Liver (tissue), 9 donors: Measurements from ENCODE around the gene FARS2. TPM values are rescaled to one million over a fixed set of nuclear protein-coding genes. Genes with fewer than 3 reads are reported as not detected.

Experiments used
- DNase-seq: peaks from one replicate; pipeline ENCODE4 v3.0.0-alpha.2; 2017; ENCODE audit warnings: low spot score
- H3K27ac ChIP-seq, 2 donors: one replicate each; pipeline ENCODE4 v1.7.0; 2013; ENCODE audit warnings: inconsistent platforms in 2 of 2, low read length in 2 of 2, control low read depth in 1 of 2, low read depth in 1 of 2, mild to moderate bottlenecking in 1 of 2
- H3K27me3 ChIP-seq, 4 donors: one replicate each; pipeline versions ENCODE4 v1.6.1 to v1.7.0; 2013; ENCODE audit warnings: low read length in 3 of 4, inconsistent platforms in 1 of 4, mild to moderate bottlenecking in 1 of 4, moderate library complexity in 1 of 4; ENCODE audit not compliant: control insufficient read depth in 4 of 4, insufficient read depth in 4 of 4
- H3K36me3 ChIP-seq, 4 donors: one replicate each; pipeline versions ENCODE4 v1.6.1 to v1.7.0; 2013; ENCODE audit warnings: low read length in 3 of 4, mild to moderate bottlenecking in 3 of 4, low read depth in 1 of 4, moderate library complexity in 1 of 4; ENCODE audit not compliant: control insufficient read depth in 4 of 4, insufficient read depth in 3 of 4
- H3K4me1 ChIP-seq, 4 donors: one replicate each; pipeline versions ENCODE4 v1.6.1 to v1.7.0; 2013; ENCODE audit warnings: low read length in 3 of 4, mild to moderate bottlenecking in 3 of 4, moderate library complexity in 1 of 4; ENCODE audit not compliant: control insufficient read depth in 4 of 4, insufficient read depth in 4 of 4
- H3K4me3 ChIP-seq, 3 donors: one replicate each; pipeline versions ENCODE4 v1.6.1 to v1.7.0; 2013; ENCODE audit warnings: low read length in 3 of 3, control low read depth in 1 of 3, low read depth in 1 of 3, mild to moderate bottlenecking in 1 of 3
- H3K9ac ChIP-seq, 2 donors: one replicate each; pipeline ENCODE4 v1.7.0; 2013; ENCODE audit warnings: low read length in 2 of 2, mild to moderate bottlenecking in 2 of 2, moderate library complexity in 2 of 2, control low read depth in 1 of 2, low read depth in 1 of 2
- H3K9me3 ChIP-seq, 4 donors: one replicate each; pipeline versions ENCODE4 v1.6.1 to v1.7.0; 2013; ENCODE audit warnings: low read length in 3 of 4; ENCODE audit not compliant: control insufficient read depth in 4 of 4
- CTCF ChIP-seq: fragments of 150-350 bp; IDR thresholded peaks from 2 replicates; pipeline ENCODE4 v1.5.1; 2017; ENCODE audit warnings: improper control_type of control experiment, low read depth, low read length; ENCODE audit not compliant: missing input control
- EGR1 ChIP-seq, 2 donors: IDR thresholded peaks; 2 replicates each; pipeline ENCODE4 v1.6.1; 2016 to 2018; ENCODE audit warnings: antibody characterized with exemption in 2 of 2, low read depth in 2 of 2
- FOXA1 ChIP-seq: IDR thresholded peaks from 2 replicates; pipeline ENCODE4 v1.6.1; 2016; ENCODE audit warnings: antibody characterized with exemption
- FOXA2 ChIP-seq: IDR thresholded peaks from 2 replicates; pipeline ENCODE4 v1.6.1; 2016; ENCODE audit warnings: antibody characterized with exemption
- GABPA ChIP-seq, 2 donors: IDR thresholded peaks in 1 of 2; conservative IDR thresholded peaks in 1 of 2; 2 replicates each; pipeline ENCODE4 v1.6.1; 2016; ENCODE audit warnings: antibody characterized with exemption in 2 of 2, mild to moderate bottlenecking in 1 of 2, moderate library complexity in 1 of 2
- HNF4A ChIP-seq, 2 donors: conservative IDR thresholded peaks; 2 replicates each; pipeline ENCODE4 v1.6.1; 2016; ENCODE audit warnings: antibody characterized with exemption in 2 of 2, mild to moderate bottlenecking in 2 of 2
- HNF4G ChIP-seq: IDR thresholded peaks from 2 replicates; pipeline ENCODE4 v1.6.1; 2016; ENCODE audit warnings: antibody characterized with exemption
- NR2F2 ChIP-seq: IDR thresholded peaks from 2 replicates; pipeline ENCODE4 v1.6.1; 2016; ENCODE audit warnings: antibody characterized with exemption
- RAD21 ChIP-seq, 2 donors: IDR thresholded peaks; 2 replicates each; pipeline ENCODE4 v1.6.1; 2016; ENCODE audit warnings: antibody characterized with exemption in 2 of 2, mild to moderate bottlenecking in 2 of 2
- REST ChIP-seq: IDR thresholded peaks from 2 replicates; pipeline ENCODE4 v1.6.1; 2016; ENCODE audit warnings: antibody characterized with exemption, mild to moderate bottlenecking
- SP1 ChIP-seq: IDR thresholded peaks from 2 replicates; pipeline ENCODE4 v1.6.1; 2018; ENCODE audit warnings: antibody characterized with exemption, mild to moderate bottlenecking
- TAF1 ChIP-seq: conservative IDR thresholded peaks from 2 replicates; pipeline ENCODE4 v1.6.1; 2016; ENCODE audit warnings: antibody characterized with exemption, mild to moderate bottlenecking
- YY1 ChIP-seq: IDR thresholded peaks from 2 replicates; pipeline ENCODE4 v1.6.1; 2016; ENCODE audit warnings: antibody characterized with exemption, mild to moderate bottlenecking
- WGBS: extraction: QIAGEN DNeasy Blood & Tissue Kit; methylation state at CpG from one replicate; pipeline ENCODE4 v1.1.7; 2013; 5-methylcytosine and 5-hydroxymethylcytosine counted together
- polyA plus RNA-seq, 2 donors: library from polyadenylated mRNA; stranded (reverse) in 1 of 2; unstranded in 1 of 2; fragments of 200-250 nt in 1 of 2; fragments of >200 nt in 1 of 2; fragmentation: Nextera tagmentation in 1 of 2; extraction: Ambion mirVana in 1 of 2; gene quantifications; one replicate each; pipeline versions ENCODE4 v1.2.1 to v1.2.3, GENCODE V29; 2013 to 2015
- total RNA-seq, 2 donors: library from RNA; depleted of rRNA; stranded (reverse); fragments of >200 nt; gene quantifications; one replicate each; pipeline ENCODE4 v1.2.3, GENCODE V29; 2014
- TF ChIP-seq, protein P1 (sequence below): IDR thresholded peaks from 2 replicates; pipeline ENCODE4 v1.6.1; 2016; ENCODE audit warnings: antibody characterized with exemption
- donor health status: healthy.
- donor health status: healthy.
- donor health status: healthy.
- donor health status: healthy.
- donor health status: healthy.

Gene FARS2
- total and polyA plus RNA-seq, 4 donors: 7.8 to 25.9 (median 11.2) TPM

GRCh38 chr6:5619249-5619648 lies 357.9 kb downstream of the FARS2 start:
- no peak overlapping the region for H3K9ac ChIP-seq
- H3K27ac ChIP-seq: no peak overlapping the region
- 81% methylated on average over 3 of the region's 3 CpGs for WGBS
- no peaks in the 10 kb centered on the region for H3K4me1 ChIP-seq
- H3K27me3 ChIP-seq: no peaks in the 10 kb centered on the region
- H3K36me3 ChIP-seq: no peaks in the 10 kb centered on the region
- H3K4me3 ChIP-seq: no peak overlapping the region
- TF ChIP-seq NR2F2 (no peak), YY1 (no peak), RAD21 (IDR thresholded peaks at IDR 0.05) (no peak), REST (no peak), FOXA2 (no peak), GABPA (IDR thresholded peaks at IDR 0.05 in 1 of 2, conservative IDR thresholded peaks at IDR 0.05 in 1 of 2) (no peak), FOXA1 (no peak), TAF1 (no peak), EGR1 (IDR thresholded peaks at IDR 0.05; ENCODE audit: low read depth in 2 of 2) (no peak), HNF4G (no peak), CTCF (no peak), HNF4A (conservative IDR thresholded peaks at IDR 0.05) (no peak)
- TF ChIP-seq, protein P1, sequence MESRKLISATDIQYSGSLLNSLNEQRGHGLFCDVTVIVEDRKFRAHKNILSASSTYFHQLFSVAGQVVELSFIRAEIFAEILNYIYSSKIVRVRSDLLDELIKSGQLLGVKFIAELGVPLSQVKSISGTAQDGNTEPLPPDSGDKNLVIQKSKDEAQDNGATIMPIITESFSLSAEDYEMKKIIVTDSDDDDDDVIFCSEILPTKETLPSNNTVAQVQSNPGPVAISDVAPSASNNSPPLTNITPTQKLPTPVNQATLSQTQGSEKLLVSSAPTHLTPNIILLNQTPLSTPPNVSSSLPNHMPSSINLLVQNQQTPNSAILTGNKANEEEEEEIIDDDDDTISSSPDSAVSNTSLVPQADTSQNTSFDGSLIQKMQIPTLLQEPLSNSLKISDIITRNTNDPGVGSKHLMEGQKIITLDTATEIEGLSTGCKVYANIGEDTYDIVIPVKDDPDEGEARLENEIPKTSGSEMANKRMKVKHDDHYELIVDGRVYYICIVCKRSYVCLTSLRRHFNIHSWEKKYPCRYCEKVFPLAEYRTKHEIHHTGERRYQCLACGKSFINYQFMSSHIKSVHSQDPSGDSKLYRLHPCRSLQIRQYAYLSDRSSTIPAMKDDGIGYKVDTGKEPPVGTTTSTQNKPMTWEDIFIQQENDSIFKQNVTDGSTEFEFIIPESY: no peak
- DNase-seq: no peak
- no peaks in the 10 kb centered on the region for H3K9me3 ChIP-seq

DNA sequence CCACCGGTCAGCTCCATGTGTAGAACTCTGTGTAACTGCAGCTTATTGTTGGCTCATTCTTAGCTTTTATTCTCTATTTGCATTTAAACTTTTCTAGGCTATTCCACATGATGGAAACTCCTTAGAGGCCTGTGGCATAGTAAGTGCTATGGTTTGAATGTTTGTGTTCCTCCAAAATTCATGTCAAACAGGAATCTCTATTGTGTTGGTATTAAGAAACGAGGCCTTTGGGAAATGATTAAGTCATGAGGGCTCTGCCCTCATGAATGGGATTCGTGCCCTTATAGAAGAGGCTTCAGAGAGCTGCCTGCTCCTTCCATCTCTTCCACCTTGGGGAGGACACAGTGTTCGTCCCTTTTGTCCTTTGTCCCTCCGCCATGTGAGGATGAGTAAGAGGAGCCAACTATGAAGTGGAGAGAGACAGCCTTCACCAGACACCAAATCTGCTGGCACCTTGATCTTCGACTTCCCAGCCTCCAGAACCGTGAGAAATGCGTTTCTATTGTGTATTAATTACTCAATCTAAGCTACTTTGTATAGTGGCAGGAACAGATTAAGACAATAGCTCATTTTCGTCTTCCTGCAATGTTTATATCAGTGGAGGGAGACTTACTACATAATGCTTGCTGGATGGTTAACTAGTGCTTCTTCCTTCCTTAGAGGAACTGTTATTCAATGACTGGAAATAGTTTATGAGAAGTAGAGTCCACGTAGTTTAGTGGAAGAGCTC lies 361.1 kb downstream of the FARS2 start:
- 84% methylated on average over 10 of the region's 10 CpGs for WGBS
- Histone ChIP-seq H3K9ac (no peak overlapping the region), H3K9me3 (no peaks in the 10 kb centered on the region), H3K27me3 (no peaks in the 10 kb centered on the region), H3K4me1 (no peaks in the 10 kb centered on the region), H3K4me3 (no peak overlapping the region), H3K27ac (no peak overlapping the region), H3K36me3 (peaks cover 0 to 2% (median 0%) of the 10 kb centered on the region in 4 donors)
- DNase-seq: no peak
- no peak for TF ChIP-seq EGR1 (IDR thresholded peaks at IDR 0.05; ENCODE audit: low read depth in 2 of 2)
- no peak for TF ChIP-seq SP1
- TF ChIP-seq FOXA1: no peak
- TF ChIP-seq NR2F2: no peak
- no peak for TF ChIP-seq TAF1
- TF ChIP-seq CTCF: no peak
- no peak for TF ChIP-seq REST
- TF ChIP-seq, protein P1: no peak
- TF ChIP-seq GABPA (IDR thresholded peaks at IDR 0.05 in 1 of 2, conservative IDR thresholded peaks at IDR 0.05 in 1 of 2): no peak
